Natural killer cell (primary cell): ENCODE results near the gene IRX4. TPM values are rescaled to one million over a fixed set of nuclear protein-coding genes. Genes with fewer than 3 reads are reported as not detected.

Source experiments
- ATAC-seq, 3 donors: fragments of 150-1000 bp in 2 of 3; fragments of 200-7000 bp in 1 of 3; cut with Tn5 transposase; 1 replicate in 1 of 3; 2 replicates in 2 of 3; pipeline ENCODE4 v1.10.0; 2021; ENCODE audit warnings: mild to moderate bottlenecking in 2 of 3, moderate library complexity in 2 of 3
- DNase-seq, 2 donors: peaks; one replicate each; pipeline versions ENCODE4 v3.0.0 to v3.0.0-alpha.2; 2013 to 2021; ENCODE audit warnings: mixed read lengths in 1 of 2
- H3K27ac ChIP-seq: one replicate; pipeline ENCODE4 v1.5.1; 2013; ENCODE audit warnings: mild to moderate bottlenecking, low read length
- H3K27me3 ChIP-seq: one replicate; pipeline ENCODE4 v1.6.1; 2013; ENCODE audit warnings: low read length; ENCODE audit not compliant: control insufficient read depth, insufficient read depth
- H3K36me3 ChIP-seq: one replicate; pipeline ENCODE4 v1.6.1; 2013; ENCODE audit warnings: low read length; ENCODE audit not compliant: control insufficient read depth, insufficient read depth
- H3K4me1 ChIP-seq: one replicate; pipeline ENCODE4 v1.6.1; 2013; ENCODE audit warnings: low read length; ENCODE audit not compliant: control insufficient read depth, insufficient read depth
- H3K4me3 ChIP-seq: one replicate; pipeline ENCODE4 v1.5.1; 2013; ENCODE audit warnings: low read length
- H3K9me3 ChIP-seq: one replicate; pipeline ENCODE4 v1.6.1; 2013; ENCODE audit warnings: low read length; ENCODE audit not compliant: control insufficient read depth, insufficient read depth
- H3K27ac Mint-ChIP-seq, 2 donors: one replicate each; pipeline ENCODE4 v1.8.0; 2022; ENCODE audit warnings: mild to moderate bottlenecking in 2 of 2, mixed read lengths in 2 of 2, moderate library complexity in 1 of 2
- H3K27me3 Mint-ChIP-seq, 2 donors: one replicate each; pipeline ENCODE4 v1.8.0; 2022; ENCODE audit warnings: low read depth in 2 of 2, mixed read lengths in 2 of 2
- H3K36me3 Mint-ChIP-seq: one replicate; pipeline ENCODE4 v1.8.0; 2022; ENCODE audit warnings: mixed read lengths
- H3K4me1 Mint-ChIP-seq, 2 donors: one replicate each; pipeline ENCODE4 v1.8.0; 2022; ENCODE audit warnings: mixed read lengths in 2 of 2
- H3K4me3 Mint-ChIP-seq: one replicate; pipeline ENCODE4 v1.8.0; 2022; ENCODE audit warnings: mild to moderate bottlenecking, moderate library complexity, mixed read lengths
- H3K9me3 Mint-ChIP-seq, 2 donors: one replicate each; pipeline ENCODE4 v1.8.0; 2022; ENCODE audit warnings: mixed read lengths in 2 of 2
- WGBS: methylation state at CpG from one replicate; pipeline ENCODE4 v1.1.7; 2013; ENCODE audit warnings: missing lambda C conversion rate; ENCODE audit not compliant: insufficient coverage; 5-methylcytosine and 5-hydroxymethylcytosine counted together
- intact Hi-C: fragments of 100-400 bp; cut with micrococcal nuclease; formaldehyde crosslinking; loops from one replicate; pipeline ENCODE4 v1.14.2; 2022
- total RNA-seq, 4 donors: library from RNA; stranded (reverse); fragments of 120-200 nt in 1 of 4; gene quantifications; one replicate each; pipeline versions ENCODE4 v1.2.3 to v1.2.4, GENCODE V29; 2013 to 2022
- TF ChIP-seq, protein P1 (sequence below): fragments of 200-600 bp; IDR thresholded peaks from one replicate; pipeline ENCODE4 v1.8.0; 2022; ENCODE audit warnings: antibody characterized with exemption

IRX4 gene
- total RNA-seq, 3 donors from 2014 or later (not counting 1 experiment from before 2014, with no cell fraction given): not detected

DNA sequence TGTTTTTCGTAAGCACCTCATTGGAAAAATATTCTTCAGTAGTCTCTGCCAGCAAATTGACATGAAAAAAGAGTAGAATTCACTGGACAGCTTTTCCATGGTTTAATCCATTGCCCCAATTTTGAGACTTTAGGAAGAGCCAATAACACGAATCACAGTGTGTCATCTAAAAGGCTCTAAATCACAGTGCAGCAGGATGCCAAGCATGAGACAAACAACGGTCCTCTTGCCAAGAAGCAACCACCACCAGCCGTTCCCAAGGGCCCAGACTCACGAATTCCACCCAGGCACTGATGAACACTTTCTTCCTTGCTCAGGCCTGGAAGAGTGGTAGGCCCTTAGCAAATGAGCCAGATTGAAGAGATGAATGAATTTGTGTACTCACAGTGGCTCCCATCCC lies 18.3 kb upstream of the IRX4 start:
- ATAC-seq (no peak), DNase-seq (no peak)
- H3K27me3 ChIP-seq: peaks cover 2% of the 10 kb centered on the region
- H3K9me3 ChIP-seq: no peaks in the 10 kb centered on the region
- intact Hi-C loops: no loop called here
- TF ChIP-seq, protein P1, sequence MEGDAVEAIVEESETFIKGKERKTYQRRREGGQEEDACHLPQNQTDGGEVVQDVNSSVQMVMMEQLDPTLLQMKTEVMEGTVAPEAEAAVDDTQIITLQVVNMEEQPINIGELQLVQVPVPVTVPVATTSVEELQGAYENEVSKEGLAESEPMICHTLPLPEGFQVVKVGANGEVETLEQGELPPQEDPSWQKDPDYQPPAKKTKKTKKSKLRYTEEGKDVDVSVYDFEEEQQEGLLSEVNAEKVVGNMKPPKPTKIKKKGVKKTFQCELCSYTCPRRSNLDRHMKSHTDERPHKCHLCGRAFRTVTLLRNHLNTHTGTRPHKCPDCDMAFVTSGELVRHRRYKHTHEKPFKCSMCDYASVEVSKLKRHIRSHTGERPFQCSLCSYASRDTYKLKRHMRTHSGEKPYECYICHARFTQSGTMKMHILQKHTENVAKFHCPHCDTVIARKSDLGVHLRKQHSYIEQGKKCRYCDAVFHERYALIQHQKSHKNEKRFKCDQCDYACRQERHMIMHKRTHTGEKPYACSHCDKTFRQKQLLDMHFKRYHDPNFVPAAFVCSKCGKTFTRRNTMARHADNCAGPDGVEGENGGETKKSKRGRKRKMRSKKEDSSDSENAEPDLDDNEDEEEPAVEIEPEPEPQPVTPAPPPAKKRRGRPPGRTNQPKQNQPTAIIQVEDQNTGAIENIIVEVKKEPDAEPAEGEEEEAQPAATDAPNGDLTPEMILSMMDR: no peak
- H3K4me3 Mint-ChIP-seq: no peak overlapping the region
- WGBS: 78% methylated on average over 5 of the region's 5 CpGs
- H3K4me3 ChIP-seq: no peak overlapping the region
- peaks cover 14 to 18% of the 10 kb centered on the region in 2 donors for H3K27me3 Mint-ChIP-seq
- H3K4me1 Mint-ChIP-seq: no peaks in the 10 kb centered on the region
- H3K36me3 ChIP-seq: no peaks in the 10 kb centered on the region
- H3K27ac Mint-ChIP-seq: no peak overlapping the region
- no peak overlapping the region for H3K27ac ChIP-seq
- no peaks in the 10 kb centered on the region for H3K4me1 ChIP-seq
- H3K9me3 Mint-ChIP-seq: no peaks in the 10 kb centered on the region
- no peaks in the 10 kb centered on the region for H3K36me3 Mint-ChIP-seq

DNA sequence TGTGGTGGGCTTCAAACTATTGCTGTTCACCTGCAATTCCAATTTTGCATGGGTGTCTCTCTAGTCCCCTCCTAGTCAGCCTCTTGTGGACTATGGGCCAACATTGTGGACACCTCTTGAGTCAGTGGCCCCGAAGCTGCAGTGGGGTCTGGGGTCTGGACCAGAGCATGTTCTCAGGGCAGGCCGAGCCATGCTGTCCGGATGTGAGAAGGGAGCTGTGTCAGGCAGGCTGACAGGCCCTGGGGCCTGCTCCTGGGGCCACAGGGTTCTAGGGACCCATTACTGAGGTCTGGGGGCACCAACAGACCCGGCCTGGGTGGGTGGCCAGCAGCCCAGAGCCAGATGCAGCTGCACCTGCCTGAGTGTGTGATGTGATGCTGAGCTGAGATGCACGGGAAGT lies 16.5 kb upstream of the IRX4 start:
- intact Hi-C loops: no loop called here
- H3K4me3 Mint-ChIP-seq: no peak overlapping the region

DNA sequence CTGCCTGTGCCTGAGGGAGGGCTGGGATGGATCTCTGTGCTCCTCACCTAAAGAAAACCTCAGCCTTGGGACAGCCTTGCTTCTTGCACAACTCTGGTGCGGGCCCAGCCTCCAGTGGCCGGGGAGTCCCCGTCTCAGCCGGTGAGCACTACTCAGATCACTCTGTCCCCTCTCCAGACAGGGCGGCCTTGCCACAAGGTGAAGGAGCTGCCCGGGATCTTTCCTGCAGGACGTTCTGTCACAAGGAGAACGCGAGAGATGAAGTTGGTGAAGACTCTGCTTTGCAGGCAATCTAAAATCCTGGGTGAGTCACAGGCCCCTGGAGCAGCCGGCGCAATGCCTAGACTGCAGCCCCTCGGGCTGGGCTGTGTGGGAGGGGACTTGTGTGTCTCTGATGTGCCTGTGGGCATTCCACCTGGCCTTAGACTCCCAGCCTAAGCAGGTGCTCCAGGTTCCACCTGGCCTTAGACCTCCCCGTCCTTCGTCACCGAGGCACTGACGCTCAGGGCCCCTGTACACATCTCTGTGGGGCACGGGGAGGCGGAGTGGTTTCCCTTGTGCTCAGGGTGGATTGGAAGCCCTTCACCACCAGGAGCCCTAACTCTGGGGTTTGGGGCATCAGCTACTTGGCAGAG lies 15.2 kb upstream of the IRX4 start:
- H3K9me3 Mint-ChIP-seq: no peaks in the 10 kb centered on the region
- no peak for DNase-seq
- H3K4me3 ChIP-seq: no peak overlapping the region
- H3K4me1 ChIP-seq: no peaks in the 10 kb centered on the region
- no peaks in the 10 kb centered on the region for H3K36me3 ChIP-seq
- no peak for ATAC-seq
- H3K36me3 Mint-ChIP-seq: no peaks in the 10 kb centered on the region
- H3K4me1 Mint-ChIP-seq: no peaks in the 10 kb centered on the region
- no peak overlapping the region for H3K4me3 Mint-ChIP-seq
- H3K9me3 ChIP-seq: no peaks in the 10 kb centered on the region
- intact Hi-C loops: no loop called here
- no peak overlapping the region for H3K27ac Mint-ChIP-seq
- WGBS: 84% methylated on average over 18 of the region's 18 CpGs
- TF ChIP-seq, protein P1: no peak
- H3K27me3 Mint-ChIP-seq: peaks cover 7 to 8% of the 10 kb centered on the region in 2 donors
- H3K27me3 ChIP-seq: peaks cover 2% of the 10 kb centered on the region
- H3K27ac ChIP-seq: no peak overlapping the region

More for the DNA sequence above, 16.5 kb upstream of the IRX4 start:
- TF ChIP-seq, protein P1: no peak
- Histone ChIP-seq H3K4me3 (no peak overlapping the region), H3K27me3 (peaks cover 2% of the 10 kb centered on the region), H3K36me3 (no peaks in the 10 kb centered on the region), H3K27ac (no peak overlapping the region), H3K4me1 (no peaks in the 10 kb centered on the region), H3K9me3 (no peaks in the 10 kb centered on the region)
- Mint-ChIP-seq H3K36me3 (no peaks in the 10 kb centered on the region), H3K27me3 (peaks cover 9 to 11% of the 10 kb centered on the region in 2 donors), H3K4me1 (no peaks in the 10 kb centered on the region), H3K9me3 (no peaks in the 10 kb centered on the region), H3K27ac (no peak overlapping the region)
- ATAC-seq (no peak), DNase-seq (no peak)
- 72% methylated on average over 5 of the region's 5 CpGs for WGBS

DNA sequence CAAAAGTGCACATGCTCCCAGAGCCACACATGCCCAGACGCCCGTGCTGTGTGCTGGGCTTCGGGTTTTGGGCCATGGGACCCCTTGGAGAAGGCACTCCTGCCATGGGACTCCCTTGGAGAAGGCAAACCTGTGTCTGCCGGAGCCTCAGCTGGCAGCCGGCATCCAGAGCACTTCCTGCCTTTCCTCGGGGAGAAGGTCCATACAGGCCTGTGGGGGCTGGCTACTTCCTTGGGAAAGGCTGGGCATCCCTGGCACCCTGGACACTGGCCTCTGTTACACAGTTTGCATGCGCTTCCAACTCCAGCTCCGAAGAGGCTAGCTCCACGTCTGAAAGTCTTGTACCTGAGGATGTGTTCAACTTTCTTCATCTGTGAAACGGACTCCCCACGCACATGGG lies 14.7 kb upstream of the IRX4 start:
- TF ChIP-seq, protein P1: no peak

More for the DNA sequence above, 14.7 kb upstream of the IRX4 start:
- Mint-ChIP-seq H3K9me3 (no peaks in the 10 kb centered on the region), H3K27ac (no peak overlapping the region), H3K4me3 (no peak overlapping the region), H3K36me3 (no peaks in the 10 kb centered on the region), H3K27me3 (peaks cover 7 to 11% of the 10 kb centered on the region in 2 donors), H3K4me1 (no peaks in the 10 kb centered on the region)
- 66% methylated on average over 11 of the region's 11 CpGs for WGBS
- Histone ChIP-seq H3K4me3 (no peak overlapping the region), H3K4me1 (no peaks in the 10 kb centered on the region), H3K36me3 (no peaks in the 10 kb centered on the region), H3K9me3 (no peaks in the 10 kb centered on the region), H3K27me3 (peaks cover 2% of the 10 kb centered on the region), H3K27ac (no peak overlapping the region)
- no peak for ATAC-seq
- DNase-seq: no peak
- intact Hi-C loops: no loop called here
